ENCODE data around the gene SMURF2. TPM values are rescaled to one million over a fixed set of nuclear protein-coding genes. Genes with fewer than 3 reads are reported as not detected.

SMURF2 gene
- total and polyA plus RNA-seq, 4 donors = 9.9 to 85.6 (median 22.5) TPM

DNA sequence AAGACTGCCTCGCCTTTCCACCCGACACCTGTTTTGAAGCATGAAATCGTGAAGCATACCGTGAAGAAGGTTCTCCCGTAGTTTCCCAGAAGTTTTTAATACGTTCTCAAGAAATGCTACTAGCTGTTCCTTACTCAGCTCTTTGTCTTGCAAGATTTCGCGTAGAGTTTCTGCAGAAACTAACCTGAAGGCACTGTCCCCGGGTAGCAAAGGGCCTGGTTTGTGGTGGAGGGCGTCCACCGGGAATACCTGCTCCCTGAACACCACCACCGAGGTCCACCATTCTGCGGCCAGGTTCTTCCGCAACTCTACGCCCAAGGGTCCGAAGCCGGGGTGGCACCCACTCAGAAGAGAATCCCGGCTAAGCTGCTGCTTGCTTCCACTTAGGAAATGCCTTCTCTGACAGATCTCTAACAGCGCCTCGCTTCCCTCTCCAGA is 165.7 kb downstream of the SMURF2 start:
- DNase-seq (peak in 1 of 3 donors; percentile 24), ATAC-seq (ENCODE audit: insufficient read depth, low FRiP score) (peak; percentile 8)
- Histone ChIP-seq H3K4me1 (ENCODE audit: control insufficient read depth in 5 of 5, insufficient read depth in 5 of 5, low read length in 5 of 5) (peaks cover 0 to 23% (median 3%) of the 10 kb centered on the region in 5 donors), H3K9ac (ENCODE audit: insufficient read depth in 1 of 2, low read length in 2 of 2) (peak overlapping the region; percentile 41 to 79), H3K4me3 (peak overlapping the region; percentile 60), H3K9me3 (ENCODE audit: control insufficient read depth in 4 of 4, insufficient read depth in 3 of 4, low read length in 3 of 4) (no peaks in the 10 kb centered on the region), H3K27me3 (ENCODE audit: control insufficient read depth in 3 of 3, insufficient read depth in 3 of 3, low read length in 2 of 3) (no peaks in the 10 kb centered on the region), H3K27ac (ENCODE audit: low read depth in 1 of 2, low read length in 1 of 2) (peak overlapping the region; percentile 73 to 77), H3K36me3 (ENCODE audit: control insufficient read depth in 4 of 4, insufficient read depth in 4 of 4, low read length in 4 of 4) (peaks cover 15 to 48% (median 24%) of the 10 kb centered on the region in 4 donors)
- no peak for TF ChIP-seq CTCF (IDR thresholded peaks at IDR 0.05; ENCODE audit: control extremely low read depth, extremely low read depth)
- 1% methylated on average over 20 of the region's 20 CpGs for WGBS, 2 donors

Small RNA genes within 50 kb of the gene (small RNA-seq; reads per million reads assigned to genes)
- not detected for gene AC009994.1 (ENCODE audit: low replicate concordance)

Other genes starting within 250 kb of the SMURF2 start
- gene MILR1, start 213.2 kb downstream of the SMURF2 start, total RNA-seq = 10 to 100 TPM in 1 of 2 donors, 1 to 10 TPM in 1; 6.9 to 23.4 TPM
- 10 to 100 TPM; 10.0 to 36.3 TPM for gene MILR1, start 213.2 kb downstream of the SMURF2 start, polyA plus RNA-seq
- gene POLG2, start 165.3 kb downstream of the SMURF2 start, total RNA-seq = 10 to 100 TPM; 14.8 to 17.8 TPM
- 1 to 10 TPM; 5.4 to 8.0 TPM for gene POLG2, start 165.3 kb downstream of the SMURF2 start, polyA plus RNA-seq
- gene DDX5, start 156.0 kb downstream of the SMURF2 start, total RNA-seq = 100 to 1,000 TPM; 570 to 730 TPM
- 100 to 1,000 TPM; 426 to 486 TPM for gene DDX5, start 156.0 kb downstream of the SMURF2 start, polyA plus RNA-seq
- 100 to 1,000 TPM in 1 of 2 donors, 10 to 100 TPM in 1; 33.9 to 115 TPM for gene CEP95, start 155.3 kb downstream of the SMURF2 start, total RNA-seq
- 10 to 100 TPM; 12.8 to 31.5 TPM for gene CEP95, start 155.3 kb downstream of the SMURF2 start, polyA plus RNA-seq

All from lung (tissue), 13 donors.